ENCODE measurements around the gene IL1RL2. TPM values are rescaled to one million over a fixed set of nuclear protein-coding genes. Genes with fewer than 3 reads are reported as not detected.

The IL1RL2 gene
- total RNA-seq, 1 donor from 2014 or later, result 2.6 TPM

DNA sequence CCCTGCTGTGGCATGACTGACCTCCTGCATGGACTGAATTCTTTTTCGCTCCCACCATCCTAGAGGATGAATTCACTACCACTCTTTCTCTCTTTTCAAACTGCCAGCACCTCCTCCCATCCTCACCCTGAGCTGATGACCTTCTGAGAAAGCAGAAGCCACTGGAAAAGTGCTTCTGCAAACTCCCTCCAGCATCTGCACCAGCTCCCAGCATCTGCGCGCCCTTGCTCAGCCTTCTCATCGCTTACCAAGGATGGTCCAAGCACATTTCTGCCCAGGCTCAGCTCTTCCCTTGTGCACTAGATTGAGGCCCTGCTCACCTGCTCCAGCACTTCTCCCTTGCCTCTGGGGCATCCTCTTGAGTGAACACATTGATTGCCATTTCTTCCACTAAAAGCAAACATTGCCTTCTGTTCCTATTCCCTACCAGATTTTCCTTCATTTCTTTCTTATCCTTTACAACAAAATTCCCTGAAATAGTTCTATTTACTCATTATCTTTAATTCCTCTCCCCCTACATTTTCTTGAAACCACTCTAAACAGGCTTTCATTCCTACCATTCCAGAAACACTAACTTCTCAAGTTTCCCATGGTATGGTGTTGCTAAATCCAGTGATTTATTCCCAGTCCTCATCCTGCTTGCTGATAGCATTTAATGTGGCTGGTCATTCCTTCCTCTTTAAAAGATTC lies 81.8 kb downstream of the IL1RL2 start:
- no peak overlapping the region for H3K4me3 ChIP-seq (ENCODE audit: low read depth, low read length)
- TF ChIP-seq, protein P1, sequence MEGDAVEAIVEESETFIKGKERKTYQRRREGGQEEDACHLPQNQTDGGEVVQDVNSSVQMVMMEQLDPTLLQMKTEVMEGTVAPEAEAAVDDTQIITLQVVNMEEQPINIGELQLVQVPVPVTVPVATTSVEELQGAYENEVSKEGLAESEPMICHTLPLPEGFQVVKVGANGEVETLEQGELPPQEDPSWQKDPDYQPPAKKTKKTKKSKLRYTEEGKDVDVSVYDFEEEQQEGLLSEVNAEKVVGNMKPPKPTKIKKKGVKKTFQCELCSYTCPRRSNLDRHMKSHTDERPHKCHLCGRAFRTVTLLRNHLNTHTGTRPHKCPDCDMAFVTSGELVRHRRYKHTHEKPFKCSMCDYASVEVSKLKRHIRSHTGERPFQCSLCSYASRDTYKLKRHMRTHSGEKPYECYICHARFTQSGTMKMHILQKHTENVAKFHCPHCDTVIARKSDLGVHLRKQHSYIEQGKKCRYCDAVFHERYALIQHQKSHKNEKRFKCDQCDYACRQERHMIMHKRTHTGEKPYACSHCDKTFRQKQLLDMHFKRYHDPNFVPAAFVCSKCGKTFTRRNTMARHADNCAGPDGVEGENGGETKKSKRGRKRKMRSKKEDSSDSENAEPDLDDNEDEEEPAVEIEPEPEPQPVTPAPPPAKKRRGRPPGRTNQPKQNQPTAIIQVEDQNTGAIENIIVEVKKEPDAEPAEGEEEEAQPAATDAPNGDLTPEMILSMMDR (conservative IDR thresholded peaks at IDR 0.05; ENCODE audit: low read depth, low read length), result no peak
- no peak for DNase-seq (ENCODE audit: low read depth)

GRCh38 chr2:102269200-102269524 lies 82.3 kb downstream of the IL1RL2 start:
- DNase-seq (ENCODE audit: low read depth), result no peak
- no peak overlapping the region for H3K4me3 ChIP-seq (ENCODE audit: low read depth, low read length)
- TF ChIP-seq, protein P1 (conservative IDR thresholded peaks at IDR 0.05; ENCODE audit: low read depth, low read length), result no peak

DNA sequence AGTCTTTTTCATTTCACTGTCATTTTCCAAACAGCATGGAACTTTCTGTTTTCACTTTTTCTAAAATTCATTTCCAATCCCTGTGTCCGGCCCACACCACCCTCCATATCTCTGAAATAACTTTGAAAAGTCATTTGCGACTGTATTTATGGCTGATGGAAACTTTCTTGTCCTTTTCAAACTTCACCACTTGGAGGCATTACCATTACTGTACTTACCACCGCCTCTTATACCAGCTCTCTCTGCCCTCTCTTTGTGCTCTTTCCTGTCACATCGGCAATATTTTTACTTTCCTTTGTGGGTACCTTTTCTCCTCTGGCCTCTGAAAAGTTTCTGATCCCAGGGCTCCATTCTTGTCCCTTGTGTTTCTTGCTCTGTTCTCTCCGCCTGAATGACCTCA lies 85.0 kb downstream of the IL1RL2 start:
- TF ChIP-seq, protein P1 (conservative IDR thresholded peaks at IDR 0.05; ENCODE audit: low read depth, low read length), result peak; percentile 20
- DNase-seq (ENCODE audit: low read depth), result no peak
- no peak overlapping the region for H3K4me3 ChIP-seq (ENCODE audit: low read depth, low read length)

DNA sequence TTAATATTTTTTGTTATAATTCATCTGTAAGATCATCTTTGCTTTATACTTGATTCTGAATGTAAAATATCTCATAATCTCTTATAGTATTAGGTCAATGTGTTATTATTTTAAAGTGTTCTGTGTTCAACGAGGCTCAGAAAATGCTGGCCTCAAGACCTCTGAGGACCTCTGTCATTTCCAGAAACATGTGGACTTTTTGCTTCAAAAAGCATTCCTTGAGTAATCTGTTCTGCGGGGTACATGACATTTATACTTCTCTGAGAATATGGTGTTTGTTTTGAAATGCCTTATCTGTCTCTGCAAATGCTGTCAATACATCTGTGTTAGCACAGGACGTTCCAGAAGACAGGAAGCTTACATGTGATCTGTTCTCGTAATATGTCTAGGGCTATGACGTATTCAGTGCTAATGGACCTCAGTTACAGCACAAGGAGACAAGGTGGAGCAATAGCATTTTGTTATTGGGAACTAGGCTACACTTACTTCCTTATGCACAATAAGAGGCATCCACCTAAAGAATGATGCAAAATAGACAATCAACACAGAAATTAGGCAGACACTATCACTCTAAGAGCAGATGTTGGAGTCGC lies 86.9 kb downstream of the IL1RL2 start:
- no peak for DNase-seq (ENCODE audit: low read depth)
- H3K4me3 ChIP-seq (ENCODE audit: low read depth, low read length), result no peak overlapping the region
- TF ChIP-seq, protein P1 (conservative IDR thresholded peaks at IDR 0.05; ENCODE audit: low read depth, low read length), result no peak

DNA sequence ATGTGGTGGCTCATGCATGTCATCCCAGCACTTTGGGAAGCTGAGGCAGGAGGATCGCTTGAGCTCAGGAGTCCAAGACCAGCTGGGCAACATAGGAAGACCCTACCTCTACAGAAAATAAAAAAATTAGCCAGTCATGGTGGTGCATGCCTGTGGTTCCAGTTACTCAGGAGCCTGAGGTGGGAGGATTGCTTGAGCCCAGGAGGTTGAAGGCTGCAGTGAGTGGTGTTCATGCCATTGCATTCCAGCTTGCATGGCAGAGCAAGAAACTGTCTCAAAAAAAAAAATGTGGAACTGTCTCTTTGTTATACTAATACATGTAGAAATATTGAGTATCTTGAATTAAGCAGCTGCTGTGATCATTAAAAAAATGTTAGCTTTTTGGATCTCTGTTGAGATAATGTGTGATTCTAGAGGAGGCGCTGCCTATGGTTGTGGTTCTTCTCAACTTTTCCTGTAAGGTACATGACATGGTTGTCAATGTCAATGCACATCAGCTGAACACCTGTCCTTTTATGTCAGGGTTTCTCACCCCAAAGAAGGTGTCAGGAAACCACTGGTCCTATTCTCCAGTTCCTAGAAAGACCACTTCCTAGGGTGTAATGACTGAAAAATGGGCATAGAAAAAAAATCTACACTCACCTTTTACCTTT lies 89.9 kb downstream of the IL1RL2 start:
- H3K4me3 ChIP-seq (ENCODE audit: low read depth, low read length), result no peak overlapping the region
- TF ChIP-seq, protein P1 (conservative IDR thresholded peaks at IDR 0.05; ENCODE audit: low read depth, low read length), result no peak
- no peak for DNase-seq (ENCODE audit: low read depth)

GRCh38 chr2:102277202-102277700 lies 90.4 kb downstream of the IL1RL2 start:
- no peak overlapping the region for H3K4me3 ChIP-seq (ENCODE audit: low read depth, low read length)
- no peak for DNase-seq (ENCODE audit: low read depth)
- TF ChIP-seq, protein P1 (conservative IDR thresholded peaks at IDR 0.05; ENCODE audit: low read depth, low read length), result no peak

All from epithelial cell of proximal tubule (primary cell).